ENCODE measurements around the gene UBXN2A.
A peak's percentile ranks its signal among the peaks of the same experiment; 100 is the strongest.

Gene UBXN2A

GRCh38 chr2:24046930-24047702 lies 106.9 kb downstream of the UBXN2A start, which contains the start of gene WDCP:
Gene WDCP, minus strand, starts transcription at chr2:24047391. Its CDS starts 7,897 bp downstream, at chr2:24039494.
- peak; percentile 93 for DNase-seq (ENCODE audit: low read depth)

- no peak for DNase-seq (ENCODE audit: low read depth)
Observed at GRCh38 chr2:24047703-24048033, 107.4 kb downstream of the UBXN2A start.

- no peak for DNase-seq (ENCODE audit: low read depth)
Observed at GRCh38 chr2:24048769-24049484, 108.7 kb downstream of the UBXN2A start.

- DNase-seq (ENCODE audit: low read depth) = peak; percentile 60
Observed at GRCh38 chr2:24049485-24050021, 109.3 kb downstream of the UBXN2A start, which contains the start of gene FKBP1B. Gene FKBP1B, plus strand, starts transcription at chr2:24049741. Its CDS starts 109 bp downstream, at chr2:24049850.

GRCh38 chr2:24050041-24050979 lies 110.0 kb downstream of the UBXN2A start:
- no peak for DNase-seq (ENCODE audit: low read depth)

GRCh38 chr2:24051833-24052232 lies 111.6 kb downstream of the UBXN2A start:
- DNase-seq (ENCODE audit: low read depth) = no peak

- DNase-seq (ENCODE audit: low read depth) = no peak
Observed at GRCh38 chr2:24052951-24053350, 112.7 kb downstream of the UBXN2A start.
